C4-2B (cell line): ENCODE results near the gene GLCE.
"Not testable (repeated sequence)": the region's sequence is repeated elsewhere in the genome, so short reads cannot be mapped to it uniquely, and the experiment has no call there.

Experiments used
- H3K27ac ChIP-seq: fragments of 450-650 bp; 2 replicates; pipeline ENCODE4 v1.5.1; 2017
- ZFX ChIP-seq: fragments of 450-650 bp; IDR thresholded peaks from 2 replicates; pipeline ENCODE4 v1.6.1; 2017
- TF ChIP-seq, protein P1 (sequence below): fragments of 450-650 bp; conservative IDR thresholded peaks from 2 replicates; pipeline ENCODE4 v1.5.1; 2017; ENCODE audit warnings: mild to moderate bottlenecking

The GLCE gene

GRCh38 chr15:69161079-69161877 lies 843 bp downstream of the GLCE start:
- peak overlapping the region; percentile 74 for H3K27ac ChIP-seq
- TF ChIP-seq ZFX, result no peak
- TF ChIP-seq, protein P1, sequence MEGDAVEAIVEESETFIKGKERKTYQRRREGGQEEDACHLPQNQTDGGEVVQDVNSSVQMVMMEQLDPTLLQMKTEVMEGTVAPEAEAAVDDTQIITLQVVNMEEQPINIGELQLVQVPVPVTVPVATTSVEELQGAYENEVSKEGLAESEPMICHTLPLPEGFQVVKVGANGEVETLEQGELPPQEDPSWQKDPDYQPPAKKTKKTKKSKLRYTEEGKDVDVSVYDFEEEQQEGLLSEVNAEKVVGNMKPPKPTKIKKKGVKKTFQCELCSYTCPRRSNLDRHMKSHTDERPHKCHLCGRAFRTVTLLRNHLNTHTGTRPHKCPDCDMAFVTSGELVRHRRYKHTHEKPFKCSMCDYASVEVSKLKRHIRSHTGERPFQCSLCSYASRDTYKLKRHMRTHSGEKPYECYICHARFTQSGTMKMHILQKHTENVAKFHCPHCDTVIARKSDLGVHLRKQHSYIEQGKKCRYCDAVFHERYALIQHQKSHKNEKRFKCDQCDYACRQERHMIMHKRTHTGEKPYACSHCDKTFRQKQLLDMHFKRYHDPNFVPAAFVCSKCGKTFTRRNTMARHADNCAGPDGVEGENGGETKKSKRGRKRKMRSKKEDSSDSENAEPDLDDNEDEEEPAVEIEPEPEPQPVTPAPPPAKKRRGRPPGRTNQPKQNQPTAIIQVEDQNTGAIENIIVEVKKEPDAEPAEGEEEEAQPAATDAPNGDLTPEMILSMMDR, result no peak

- no peak for TF ChIP-seq ZFX
- TF ChIP-seq, protein P1, result no peak
- no peak overlapping the region; the same call in 1 of the 2 replicates for H3K27ac ChIP-seq
These were observed 1.4 kb downstream of the GLCE start for GRCh38 chr15:69161878-69162213.

- H3K27ac ChIP-seq, result no peak overlapping the region
- TF ChIP-seq ZFX, result no peak
- TF ChIP-seq, protein P1, result no peak
These were observed 2.8 kb downstream of the GLCE start for GRCh38 chr15:69163141-69163669.

DNA sequence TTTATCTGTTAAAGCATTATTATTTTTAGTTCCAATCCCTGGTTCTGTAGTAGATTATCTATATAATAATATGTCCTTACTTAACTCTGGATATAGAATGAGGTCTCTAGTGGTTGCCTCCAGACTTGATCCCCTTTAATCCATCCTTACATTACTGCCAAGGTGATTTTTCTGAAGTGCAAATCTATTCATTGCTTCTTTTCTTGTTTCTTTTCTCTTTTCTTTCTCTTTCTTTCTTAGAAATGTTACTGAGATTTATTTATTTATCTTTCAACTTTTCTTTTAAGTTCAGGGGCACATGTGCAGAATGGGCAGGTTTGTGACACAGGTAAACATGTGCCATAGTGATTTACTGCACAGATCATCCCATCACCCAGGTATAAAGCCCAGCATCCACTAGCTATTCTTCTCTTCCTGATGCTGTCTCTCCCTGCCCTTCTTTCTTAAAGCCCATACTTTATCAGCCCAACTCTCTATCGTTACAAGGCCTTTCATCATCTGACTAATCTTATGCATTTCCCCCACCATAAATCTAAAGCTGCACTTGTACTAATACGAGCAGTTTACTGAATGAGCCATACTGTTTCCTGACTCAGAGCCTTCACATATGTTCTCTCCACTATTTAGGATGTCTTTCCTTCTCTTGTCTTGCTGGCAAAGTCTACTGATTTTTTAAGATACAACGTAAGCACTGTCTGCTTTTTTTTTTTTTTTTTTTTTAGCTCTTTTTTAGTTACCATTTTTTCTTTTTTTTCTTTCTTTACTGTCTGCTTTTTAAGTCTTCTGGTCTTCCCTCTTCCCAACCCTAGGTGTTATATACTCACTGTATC lies 4.6 kb downstream of the GLCE start:
- TF ChIP-seq ZFX, result no peak
- TF ChIP-seq, protein P1, result no peak
- no peak overlapping the region for H3K27ac ChIP-seq

- TF ChIP-seq ZFX, result no peak
- TF ChIP-seq, protein P1, result no peak
- no peak overlapping the region for H3K27ac ChIP-seq
These were observed 5.2 kb downstream of the GLCE start for GRCh38 chr15:69165637-69166025.

DNA sequence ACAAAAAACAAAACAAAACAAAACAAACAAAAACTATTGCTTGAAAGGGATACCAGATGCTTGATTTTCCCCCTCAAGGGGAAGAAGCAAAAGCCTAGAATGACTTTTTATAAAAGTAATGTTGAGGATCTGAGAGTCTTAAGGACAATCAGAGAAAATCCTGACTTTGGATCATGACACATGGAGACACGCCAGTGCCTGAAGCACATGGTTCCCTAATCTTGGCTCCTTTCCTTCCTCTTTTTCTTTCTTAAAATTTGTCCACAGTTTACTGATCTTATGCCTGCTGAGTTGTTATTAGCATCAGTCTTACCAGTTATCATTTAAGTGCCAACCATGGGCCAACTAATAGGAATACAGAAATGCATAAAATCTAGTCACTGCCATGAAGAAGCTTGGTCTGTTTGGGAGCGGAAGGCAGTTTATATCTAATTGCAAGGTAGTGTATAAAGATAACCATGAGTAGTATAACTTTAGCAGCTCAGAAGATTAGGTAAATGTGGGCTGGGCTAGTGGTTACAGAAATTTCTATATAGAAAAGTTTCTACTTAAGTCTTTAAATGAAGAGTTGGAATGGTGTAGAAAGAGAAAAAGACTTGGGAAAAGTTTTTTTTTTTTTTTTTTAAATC lies 6.9 kb downstream of the GLCE start:
- H3K27ac ChIP-seq, result no peak overlapping the region
- TF ChIP-seq, protein P1, result no peak
- no peak for TF ChIP-seq ZFX

- H3K27ac ChIP-seq, result not testable (repeated sequence)
These were observed 7.9 kb downstream of the GLCE start for GRCh38 chr15:69168361-69168760.

DNA sequence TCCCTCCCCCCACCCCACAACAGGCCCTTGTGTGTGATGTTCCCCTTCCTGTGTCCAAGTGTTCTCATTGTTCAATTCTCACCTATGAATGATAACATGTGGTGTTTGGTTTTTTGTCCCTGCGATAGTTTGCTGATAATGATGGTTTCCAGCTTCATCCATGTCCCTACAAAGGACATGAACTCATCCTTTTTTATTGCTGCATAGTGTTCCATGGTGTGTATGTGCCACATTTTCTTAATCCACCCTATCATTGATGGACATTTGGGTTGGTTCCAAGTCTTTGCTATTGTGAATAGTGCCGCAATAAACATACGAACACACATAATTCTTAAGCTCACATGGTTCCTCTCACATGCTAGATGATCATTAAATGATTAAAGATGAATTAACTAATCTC lies 9.1 kb downstream of the GLCE start:
- not testable (repeated sequence) for H3K27ac ChIP-seq
